Endothelial cell of hepatic sinusoid (primary cell): ENCODE measurements around the gene C11orf86.
"Not testable (repeated sequence)": the region's sequence is repeated elsewhere in the genome, so short reads cannot be mapped to it uniquely, and the experiment has no call there.

Source experiments
- in situ Hi-C: cut with HindIII; loops from 2 replicates; pipeline ENCODE4 v1.10.0; 2017; ENCODE audit warnings: low sequenced_read_pairs

C11orf86 gene

GRCh38 chr11:66974724-66975404 lies at the start of gene C11orf86:
Gene C11orf86, plus strand, starts transcription at chr11:66975304. Its CDS starts 59 bp downstream, at chr11:66975363.
- in situ Hi-C loops = no loop called here

GRCh38 chr11:66929753-66930152 lies 45.4 kb upstream of the C11orf86 start:
- in situ Hi-C loops = no loop called here

GRCh38 chr11:66932543-66932942 lies 42.6 kb upstream of the C11orf86 start:
- in situ Hi-C loops = no loop called here

- in situ Hi-C loops = no loop called here
Observed at GRCh38 chr11:66933531-66933930, 41.6 kb upstream of the C11orf86 start.

- in situ Hi-C loops = no loop called here
Observed at GRCh38 chr11:66934950-66935779, 39.9 kb upstream of the C11orf86 start.

GRCh38 chr11:66936311-66936711 lies 38.8 kb upstream of the C11orf86 start:
- in situ Hi-C loops = no loop called here

- in situ Hi-C loops = no loop called here
Observed at GRCh38 chr11:66937193-66937733, 37.8 kb upstream of the C11orf86 start.

GRCh38 chr11:66938582-66939135 lies 36.4 kb upstream of the C11orf86 start:
- in situ Hi-C loops = no loop called here

- in situ Hi-C loops = no loop called here
Observed at GRCh38 chr11:66950112-66950535, 25.0 kb upstream of the C11orf86 start.

- in situ Hi-C loops = no loop called here
Observed at GRCh38 chr11:66951135-66951534, 24.0 kb upstream of the C11orf86 start.

GRCh38 chr11:66951927-66952337 lies 23.2 kb upstream of the C11orf86 start:
- in situ Hi-C loops = no loop called here

GRCh38 chr11:66953081-66953833 lies 21.8 kb upstream of the C11orf86 start:
- in situ Hi-C loops = no loop called here

GRCh38 chr11:66956689-66957290 lies 18.3 kb upstream of the C11orf86 start:
- in situ Hi-C loops = no loop called here

- in situ Hi-C loops = no loop called here
Observed at GRCh38 chr11:66957971-66958231, 17.2 kb upstream of the C11orf86 start.

GRCh38 chr11:66958232-66958955 lies 16.7 kb upstream of the C11orf86 start, which contains the start of gene PC:
Gene PC, minus strand, starts transcription at chr11:66958383. Its CDS starts 86,224 bp downstream, at chr11:66872159.
- in situ Hi-C loops = no loop called here

GRCh38 chr11:66958956-66959274 lies 16.2 kb upstream of the C11orf86 start:
- in situ Hi-C loops = no loop called here

- in situ Hi-C loops = not testable (repeated sequence)
Observed at GRCh38 chr11:66961691-66962213, 13.4 kb upstream of the C11orf86 start.

GRCh38 chr11:66962247-66962646 lies 12.9 kb upstream of the C11orf86 start:
- in situ Hi-C loops = no loop called here

GRCh38 chr11:66962801-66963200 lies 12.3 kb upstream of the C11orf86 start:
- in situ Hi-C loops = no loop called here

- in situ Hi-C loops = no loop called here
Observed at GRCh38 chr11:66964495-66964894, 10.6 kb upstream of the C11orf86 start.
